Panc1 (cell line): ENCODE results near the gene SLAMF1.

Experiments
- CTCF ChIP-seq: fragments of 450-650 bp; IDR thresholded peaks from 2 replicates; pipeline ENCODE4 v1.5.1; 2017; ENCODE audit warnings: mild to moderate bottlenecking
- POLR2AphosphoS5 ChIP-seq: IDR thresholded peaks from 2 replicates; pipeline ENCODE4 v1.6.1; 2012; ENCODE audit warnings: mild to moderate bottlenecking, low read depth, low read length, moderate library complexity
- REST ChIP-seq, 2 experiments: IDR thresholded peaks; 2 replicates each; pipeline ENCODE4 v1.6.1; 2011 to 2012; ENCODE audit warnings: low read depth in 2 of 2, control low read depth in 1 of 2, low read length in 1 of 2, mild to moderate bottlenecking in 1 of 2, moderate library complexity in 1 of 2; ENCODE audit not compliant: insufficient read depth in 1 of 2

GRCh38 chr1:160605792-160606479, 40.9 kb downstream of the SLAMF1 start:
- TF ChIP-seq REST (IDR thresholded peaks at IDR 0.05; ENCODE audit: insufficient read depth in 1 of 2, low read depth in 2 of 2, low read length in 1 of 2) (no peak), POLR2AphosphoS5 (no peak), CTCF (no peak)
